ENCODE measurements around the gene PROCA1.

DNA sequence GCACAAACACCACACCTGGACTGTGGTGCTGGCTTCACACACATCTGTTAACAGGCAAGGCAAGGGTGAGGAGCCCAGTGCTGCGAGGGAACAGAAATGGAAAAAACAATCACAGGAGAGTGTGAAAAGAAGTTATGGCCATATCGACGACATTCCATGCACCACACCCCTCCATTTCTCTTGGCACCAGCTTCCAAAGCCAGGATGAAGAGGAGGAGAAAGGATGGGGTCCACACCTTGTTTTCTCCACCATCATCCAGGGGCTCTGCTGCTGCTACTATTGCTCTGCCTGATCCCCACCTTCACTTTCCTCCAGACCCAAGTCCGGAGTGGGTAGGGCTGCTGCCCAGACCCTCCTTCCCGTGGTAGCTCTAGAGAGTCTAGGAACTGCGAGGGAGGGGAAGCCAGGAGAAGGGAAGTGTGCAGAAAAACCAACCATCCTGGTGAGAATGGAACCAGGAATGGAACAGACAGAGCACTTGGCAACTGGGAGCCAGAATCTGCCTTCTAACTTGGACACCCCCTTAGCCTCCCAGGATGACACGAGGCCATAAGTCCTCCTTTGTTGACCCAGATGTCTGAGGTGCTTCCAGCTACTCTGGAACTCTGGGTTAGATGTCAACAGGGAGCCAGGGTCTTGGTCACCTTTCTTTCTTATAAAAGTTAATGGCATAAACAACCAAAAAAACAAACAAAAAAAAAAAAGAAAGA, 1.2 kb upstream of the PROCA1 start:
- TF ChIP-seq, protein P1, sequence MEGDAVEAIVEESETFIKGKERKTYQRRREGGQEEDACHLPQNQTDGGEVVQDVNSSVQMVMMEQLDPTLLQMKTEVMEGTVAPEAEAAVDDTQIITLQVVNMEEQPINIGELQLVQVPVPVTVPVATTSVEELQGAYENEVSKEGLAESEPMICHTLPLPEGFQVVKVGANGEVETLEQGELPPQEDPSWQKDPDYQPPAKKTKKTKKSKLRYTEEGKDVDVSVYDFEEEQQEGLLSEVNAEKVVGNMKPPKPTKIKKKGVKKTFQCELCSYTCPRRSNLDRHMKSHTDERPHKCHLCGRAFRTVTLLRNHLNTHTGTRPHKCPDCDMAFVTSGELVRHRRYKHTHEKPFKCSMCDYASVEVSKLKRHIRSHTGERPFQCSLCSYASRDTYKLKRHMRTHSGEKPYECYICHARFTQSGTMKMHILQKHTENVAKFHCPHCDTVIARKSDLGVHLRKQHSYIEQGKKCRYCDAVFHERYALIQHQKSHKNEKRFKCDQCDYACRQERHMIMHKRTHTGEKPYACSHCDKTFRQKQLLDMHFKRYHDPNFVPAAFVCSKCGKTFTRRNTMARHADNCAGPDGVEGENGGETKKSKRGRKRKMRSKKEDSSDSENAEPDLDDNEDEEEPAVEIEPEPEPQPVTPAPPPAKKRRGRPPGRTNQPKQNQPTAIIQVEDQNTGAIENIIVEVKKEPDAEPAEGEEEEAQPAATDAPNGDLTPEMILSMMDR (IDR thresholded peaks at IDR 0.05) = no peak
- TF ChIP-seq RFX5 (IDR thresholded peaks at IDR 0.05; ENCODE audit: low read length) (no peak), TAF1 (IDR thresholded peaks at IDR 0.05; ENCODE audit: borderline replicate concordance, low read depth, low read length) (no peak), EZH2phosphoT487 (IDR thresholded peaks at IDR 0.05; ENCODE audit: borderline replicate concordance, low read depth) (no peak), EP300 (IDR thresholded peaks at IDR 0.05; ENCODE audit: borderline replicate concordance in 1 of 2, low read depth in 1 of 2, low read length in 1 of 2) (no peak), REST (IDR thresholded peaks at IDR 0.05; ENCODE audit: low read depth, low read length) (no peak), NFIC (IDR thresholded peaks at IDR 0.05; ENCODE audit: borderline replicate concordance) (no peak), MXI1 (IDR thresholded peaks at IDR 0.05; ENCODE audit: low read depth, low read length) (no peak), SIN3A (IDR thresholded peaks at IDR 0.05; ENCODE audit: borderline replicate concordance, low read depth, low read length) (no peak), RCOR1 (IDR thresholded peaks at IDR 0.05; ENCODE audit: low read length) (no peak)
- TF ChIP-seq, protein P2, sequence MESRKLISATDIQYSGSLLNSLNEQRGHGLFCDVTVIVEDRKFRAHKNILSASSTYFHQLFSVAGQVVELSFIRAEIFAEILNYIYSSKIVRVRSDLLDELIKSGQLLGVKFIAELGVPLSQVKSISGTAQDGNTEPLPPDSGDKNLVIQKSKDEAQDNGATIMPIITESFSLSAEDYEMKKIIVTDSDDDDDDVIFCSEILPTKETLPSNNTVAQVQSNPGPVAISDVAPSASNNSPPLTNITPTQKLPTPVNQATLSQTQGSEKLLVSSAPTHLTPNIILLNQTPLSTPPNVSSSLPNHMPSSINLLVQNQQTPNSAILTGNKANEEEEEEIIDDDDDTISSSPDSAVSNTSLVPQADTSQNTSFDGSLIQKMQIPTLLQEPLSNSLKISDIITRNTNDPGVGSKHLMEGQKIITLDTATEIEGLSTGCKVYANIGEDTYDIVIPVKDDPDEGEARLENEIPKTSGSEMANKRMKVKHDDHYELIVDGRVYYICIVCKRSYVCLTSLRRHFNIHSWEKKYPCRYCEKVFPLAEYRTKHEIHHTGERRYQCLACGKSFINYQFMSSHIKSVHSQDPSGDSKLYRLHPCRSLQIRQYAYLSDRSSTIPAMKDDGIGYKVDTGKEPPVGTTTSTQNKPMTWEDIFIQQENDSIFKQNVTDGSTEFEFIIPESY (IDR thresholded peaks at IDR 0.05; ENCODE audit: borderline replicate concordance, low read depth) = no peak
- TF ChIP-seq, protein P3, sequence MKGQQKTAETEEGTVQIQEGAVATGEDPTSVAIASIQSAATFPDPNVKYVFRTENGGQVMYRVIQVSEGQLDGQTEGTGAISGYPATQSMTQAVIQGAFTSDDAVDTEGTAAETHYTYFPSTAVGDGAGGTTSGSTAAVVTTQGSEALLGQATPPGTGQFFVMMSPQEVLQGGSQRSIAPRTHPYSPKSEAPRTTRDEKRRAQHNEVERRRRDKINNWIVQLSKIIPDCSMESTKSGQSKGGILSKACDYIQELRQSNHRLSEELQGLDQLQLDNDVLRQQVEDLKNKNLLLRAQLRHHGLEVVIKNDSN (IDR thresholded peaks at IDR 0.05; ENCODE audit: borderline replicate concordance, low read depth) = no peak
